Measurements from ENCODE around the gene NTF3. TPM values are rescaled to one million over a fixed set of nuclear protein-coding genes. Genes with fewer than 3 reads are reported as not detected.

The NTF3 gene
- polyA plus RNA-seq, 1 donor (not counting 4 experiments of a cell fraction or from before 2014, with no cell fraction given): not detected

DNA sequence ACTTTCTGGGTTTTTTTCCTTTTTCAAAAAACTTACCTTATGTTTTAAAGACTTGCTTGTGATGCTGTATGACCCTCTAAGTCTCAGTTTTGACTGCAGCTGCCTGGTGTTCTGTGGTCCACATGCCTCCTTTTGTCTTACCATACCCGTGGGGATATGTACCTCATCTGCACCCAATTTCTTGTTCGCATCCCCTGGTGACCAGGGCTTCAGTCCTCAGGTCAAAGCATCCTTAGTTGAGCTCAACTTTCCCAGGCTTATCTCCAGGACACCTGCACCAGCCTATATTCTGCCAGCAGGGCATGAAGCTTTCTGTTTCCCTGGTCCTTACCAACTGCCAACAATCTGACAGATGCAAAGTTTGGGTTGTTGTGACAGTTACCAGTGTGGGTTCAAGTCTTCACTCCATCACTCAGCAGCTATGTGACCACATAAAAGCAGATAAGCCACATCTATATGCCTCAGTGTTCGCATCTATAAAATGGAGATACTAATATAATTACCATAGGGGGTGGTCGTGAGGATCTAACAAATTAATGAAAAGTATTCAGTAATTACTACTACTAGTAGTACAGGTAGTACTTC, 94.0 kb downstream of the NTF3 start:
- no peaks in the 10 kb centered on the region for H3K79me2 ChIP-seq (ENCODE audit: control insufficient read depth, insufficient read depth, low read length)
- no peak overlapping the region for H3K4me3 ChIP-seq (ENCODE audit: control insufficient read depth in 2 of 3, extremely low read depth in 1 of 3, insufficient read depth in 2 of 3, low read depth in 1 of 3, low read length in 3 of 3)
- H3K36me3 ChIP-seq (ENCODE audit: control insufficient read depth in 2 of 2, extremely low read depth in 1 of 2, insufficient read depth in 2 of 2, low read length in 2 of 2): no peaks in the 10 kb centered on the region
- no peak overlapping the region for H3K4me2 ChIP-seq (ENCODE audit: control insufficient read depth, extremely low read depth, insufficient read depth, low read depth, low read length)
- no peak for DNase-seq (ENCODE audit: low read depth, low spot score)
- no peak overlapping the region for H2AFZ ChIP-seq (ENCODE audit: control insufficient read depth, low read length)
- dilution Hi-C loops (cut with MboI; ENCODE audit: extremely low pct_ligation_motif_present, low sequenced_read_pairs): no loop called here
- FAIRE-seq: no peak
- no peak overlapping the region for H3K9ac ChIP-seq (ENCODE audit: control insufficient read depth, extremely low read depth, insufficient read depth, low read length)
- no peaks in the 10 kb centered on the region for H4K20me1 ChIP-seq (ENCODE audit: control insufficient read depth, extremely low read depth, insufficient read depth, low read length)
- H3K9me3 ChIP-seq (ENCODE audit: control insufficient read depth, low read depth, low read length): no peaks in the 10 kb centered on the region
- no peaks in the 10 kb centered on the region for H3K4me1 ChIP-seq (ENCODE audit: control insufficient read depth, extremely low read depth, insufficient read depth, low read length)
- no peaks in the 10 kb centered on the region for H3K27me3 ChIP-seq (ENCODE audit: control insufficient read depth, extremely low read depth, insufficient read depth, low read length)
- no peak overlapping the region for H3K27ac ChIP-seq (ENCODE audit: control insufficient read depth, insufficient read depth, low read length)
- TF ChIP-seq, protein P1, sequence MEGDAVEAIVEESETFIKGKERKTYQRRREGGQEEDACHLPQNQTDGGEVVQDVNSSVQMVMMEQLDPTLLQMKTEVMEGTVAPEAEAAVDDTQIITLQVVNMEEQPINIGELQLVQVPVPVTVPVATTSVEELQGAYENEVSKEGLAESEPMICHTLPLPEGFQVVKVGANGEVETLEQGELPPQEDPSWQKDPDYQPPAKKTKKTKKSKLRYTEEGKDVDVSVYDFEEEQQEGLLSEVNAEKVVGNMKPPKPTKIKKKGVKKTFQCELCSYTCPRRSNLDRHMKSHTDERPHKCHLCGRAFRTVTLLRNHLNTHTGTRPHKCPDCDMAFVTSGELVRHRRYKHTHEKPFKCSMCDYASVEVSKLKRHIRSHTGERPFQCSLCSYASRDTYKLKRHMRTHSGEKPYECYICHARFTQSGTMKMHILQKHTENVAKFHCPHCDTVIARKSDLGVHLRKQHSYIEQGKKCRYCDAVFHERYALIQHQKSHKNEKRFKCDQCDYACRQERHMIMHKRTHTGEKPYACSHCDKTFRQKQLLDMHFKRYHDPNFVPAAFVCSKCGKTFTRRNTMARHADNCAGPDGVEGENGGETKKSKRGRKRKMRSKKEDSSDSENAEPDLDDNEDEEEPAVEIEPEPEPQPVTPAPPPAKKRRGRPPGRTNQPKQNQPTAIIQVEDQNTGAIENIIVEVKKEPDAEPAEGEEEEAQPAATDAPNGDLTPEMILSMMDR (optimal IDR thresholded peaks at IDR 0.05 in 1 of 3, IDR thresholded peaks at IDR 0.05 in 1 of 3, conservative IDR thresholded peaks at IDR 0.05 in 1 of 3; ENCODE audit: extremely low read depth in 1 of 3, insufficient read depth in 2 of 3, low read length in 3 of 3): no peak
- TF ChIP-seq EZH2 (IDR thresholded peaks at IDR 0.05; ENCODE audit: low read length): no peak
- no peaks in the 10 kb centered on the region for H3K9me1 ChIP-seq (ENCODE audit: control insufficient read depth, extremely low read depth, insufficient read depth, low read length)

- Histone ChIP-seq H3K9me3 (ENCODE audit: control insufficient read depth, low read depth, low read length) (no peaks in the 10 kb centered on the region), H3K4me2 (ENCODE audit: control insufficient read depth, extremely low read depth, insufficient read depth, low read depth, low read length) (no peak overlapping the region), H3K36me3 (ENCODE audit: control insufficient read depth in 2 of 2, extremely low read depth in 1 of 2, insufficient read depth in 2 of 2, low read length in 2 of 2) (no peaks in the 10 kb centered on the region), H3K4me3 (ENCODE audit: control insufficient read depth in 2 of 3, extremely low read depth in 1 of 3, insufficient read depth in 2 of 3, low read depth in 1 of 3, low read length in 3 of 3) (no peak overlapping the region), H4K20me1 (ENCODE audit: control insufficient read depth, extremely low read depth, insufficient read depth, low read length) (no peaks in the 10 kb centered on the region), H3K9ac (ENCODE audit: control insufficient read depth, extremely low read depth, insufficient read depth, low read length) (no peak overlapping the region), H3K79me2 (ENCODE audit: control insufficient read depth, insufficient read depth, low read length) (no peaks in the 10 kb centered on the region), H3K4me1 (ENCODE audit: control insufficient read depth, extremely low read depth, insufficient read depth, low read length) (no peaks in the 10 kb centered on the region), H3K9me1 (ENCODE audit: control insufficient read depth, extremely low read depth, insufficient read depth, low read length) (no peaks in the 10 kb centered on the region), H2AFZ (ENCODE audit: control insufficient read depth, low read length) (no peak overlapping the region), H3K27ac (ENCODE audit: control insufficient read depth, insufficient read depth, low read length) (no peak overlapping the region), H3K27me3 (ENCODE audit: control insufficient read depth, extremely low read depth, insufficient read depth, low read length) (no peaks in the 10 kb centered on the region)
- dilution Hi-C loops (cut with MboI; ENCODE audit: extremely low pct_ligation_motif_present, low sequenced_read_pairs): no loop called here
- TF ChIP-seq, protein P1 (optimal IDR thresholded peaks at IDR 0.05 in 1 of 3, IDR thresholded peaks at IDR 0.05 in 1 of 3, conservative IDR thresholded peaks at IDR 0.05 in 1 of 3; ENCODE audit: extremely low read depth in 1 of 3, insufficient read depth in 2 of 3, low read length in 3 of 3): no peak
- no peak for TF ChIP-seq EZH2 (IDR thresholded peaks at IDR 0.05; ENCODE audit: low read length)
- DNase-seq (ENCODE audit: low read depth, low spot score) (no peak), FAIRE-seq (no peak)
These were observed 101.5 kb downstream of the NTF3 start for GRCh38 chr12:5533368-5533767.
